HTR-8/SVneo (cell line): Measurements from ENCODE around the gene CHST13.

Experiments
- DNase-seq: peaks from one replicate; pipeline ENCODE4 v3.0.0; 2011; ENCODE audit warnings: low spot score, mixed read lengths; ENCODE audit not compliant: insufficient read length
- FAIRE-seq: peaks from 2 replicates; lab custom pipeline; 2011; peaks lifted over from hg19 to GRCh38; lab: Jason Lieb, UNC

CHST13 gene

GRCh38 chr3:126523745-126524428, at the start of gene CHST13:
TSS of gene CHST13 (plus strand) at chr3:126524155. CDS start at chr3:126524333, 178 bp downstream.
- peak; percentile 38 for FAIRE-seq
- peak; percentile 35 for DNase-seq

GRCh38 chr3:126474498-126475412, 49.2 kb upstream of the CHST13 start:
- FAIRE-seq = no peak
- DNase-seq = peak; percentile 23

- DNase-seq = peak; percentile 99
- peak; percentile 97 for FAIRE-seq
Observed at GRCh38 chr3:126475413-126476114, 48.4 kb upstream of the CHST13 start, which contains the start of gene ZXDC. TSS of gene ZXDC (minus strand) at chr3:126475891. CDS start at chr3:126475865, 26 bp downstream.

GRCh38 chr3:126476166-126477060, 47.5 kb upstream of the CHST13 start:
- DNase-seq = peak; percentile 74
- peak; percentile 58 for FAIRE-seq

- FAIRE-seq (no peak), DNase-seq (no peak)
Observed at GRCh38 chr3:126477061-126477380, 46.9 kb upstream of the CHST13 start.

- no peak for FAIRE-seq
- DNase-seq = no peak
Observed at GRCh38 chr3:126478581-126479310, 45.2 kb upstream of the CHST13 start.

- FAIRE-seq = no peak
- DNase-seq = no peak
Observed at GRCh38 chr3:126479642-126480041, 44.3 kb upstream of the CHST13 start.

- DNase-seq = no peak
Observed at GRCh38 chr3:126480206-126480605, 43.7 kb upstream of the CHST13 start.

GRCh38 chr3:126480861-126481260, 43.1 kb upstream of the CHST13 start:
- no peak for FAIRE-seq
- DNase-seq = no peak

More at GRCh38 chr3:126480206-126480605, 43.7 kb upstream of the CHST13 start:
- no peak for FAIRE-seq

- FAIRE-seq (no peak), DNase-seq (no peak)
Observed at GRCh38 chr3:126481808-126482502, 42.0 kb upstream of the CHST13 start.

- DNase-seq = no peak
- FAIRE-seq = no peak
Observed at GRCh38 chr3:126482503-126483255, 41.3 kb upstream of the CHST13 start.

- DNase-seq (no peak), FAIRE-seq (no peak)
Observed at GRCh38 chr3:126483321-126483761, 40.6 kb upstream of the CHST13 start.

- FAIRE-seq (no peak), DNase-seq (no peak)
Observed at GRCh38 chr3:126484148-126484547, 39.8 kb upstream of the CHST13 start.

- DNase-seq (no peak), FAIRE-seq (no peak)
Observed at GRCh38 chr3:126484662-126485061, 39.3 kb upstream of the CHST13 start.

- DNase-seq (no peak), FAIRE-seq (no peak)
Observed at GRCh38 chr3:126485176-126485897, 38.6 kb upstream of the CHST13 start.

GRCh38 chr3:126485956-126486355, 38.0 kb upstream of the CHST13 start:
- peak; percentile 16 for FAIRE-seq
- no peak for DNase-seq

- DNase-seq = no peak
- peak; percentile 16 for FAIRE-seq
Observed at GRCh38 chr3:126486360-126486847, 37.6 kb upstream of the CHST13 start.
